BE2C (cell line): ENCODE data around the gene C19orf33.
A peak's percentile ranks its signal among the peaks of the same experiment; 100 is the strongest.
"Not testable (repeated sequence)": the region's sequence is repeated elsewhere in the genome, so short reads cannot be mapped to it uniquely, and the experiment has no call there.

ENCODE experiments used
- DNase-seq: peaks from one replicate; pipeline ENCODE4 v3.0.0-alpha.2; 2020
- H3K27me3 ChIP-seq: fragments of 250-450 bp; sonication (Bioruptor Pico); 2 replicates; pipeline ENCODE4 v1.5.1; 2020; ENCODE audit warnings: mild to moderate bottlenecking
- H3K36me3 ChIP-seq: fragments of 250-450 bp; sonication (Bioruptor Pico); 2 replicates; pipeline ENCODE4 v1.5.1; 2020; ENCODE audit warnings: mild to moderate bottlenecking
- H3K4me1 ChIP-seq: fragments of 250-450 bp; sonication (Bioruptor Pico); 2 replicates; pipeline ENCODE4 v1.5.1; 2020
- H3K4me3 ChIP-seq: 2 replicates; pipeline ENCODE4 v1.5.1; 2011; ENCODE audit warnings: low read depth, low read length
- H3K9me3 ChIP-seq: fragments of 250-450 bp; sonication (Bioruptor Pico); 2 replicates; pipeline ENCODE4 v1.5.1; 2020
- CTCF ChIP-seq: IDR thresholded peaks from 2 replicates; pipeline ENCODE4 v1.5.1; 2012; ENCODE audit warnings: mild to moderate bottlenecking, low read depth, low read length

C19orf33 gene

GRCh38 chr19:38329651-38330050 is 25.6 kb downstream of the C19orf33 start:
- no peak for TF ChIP-seq CTCF
- no peaks in the 10 kb centered on the region for H3K36me3 ChIP-seq

DNA sequence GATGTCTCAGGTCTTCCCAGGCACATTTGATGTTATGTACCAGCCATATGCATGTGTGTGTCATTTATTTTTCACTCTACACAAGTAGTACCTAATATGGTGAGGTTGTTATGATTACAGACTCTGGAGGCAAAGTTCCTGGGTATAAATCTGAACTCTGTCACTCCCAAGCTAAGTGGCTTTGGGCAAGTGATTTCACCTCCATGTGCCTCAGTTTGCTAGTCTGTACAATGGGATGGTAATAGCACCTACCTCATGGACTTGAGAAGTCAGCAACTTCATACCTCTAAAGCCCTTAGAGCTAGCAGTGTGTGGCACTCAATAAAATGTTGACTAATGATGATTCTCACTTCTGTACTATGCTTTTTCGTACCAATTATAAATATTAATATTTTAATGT is 27.7 kb downstream of the C19orf33 start:
- no peak for TF ChIP-seq CTCF

More at GRCh38 chr19:38329651-38330050, 25.6 kb downstream of the C19orf33 start:
- Histone ChIP-seq H3K4me3 (no peak overlapping the region), H3K4me1 (no peaks in the 10 kb centered on the region), H3K27me3 (no peaks in the 10 kb centered on the region), H3K9me3 (no peaks in the 10 kb centered on the region)
- DNase-seq: no peak

DNA sequence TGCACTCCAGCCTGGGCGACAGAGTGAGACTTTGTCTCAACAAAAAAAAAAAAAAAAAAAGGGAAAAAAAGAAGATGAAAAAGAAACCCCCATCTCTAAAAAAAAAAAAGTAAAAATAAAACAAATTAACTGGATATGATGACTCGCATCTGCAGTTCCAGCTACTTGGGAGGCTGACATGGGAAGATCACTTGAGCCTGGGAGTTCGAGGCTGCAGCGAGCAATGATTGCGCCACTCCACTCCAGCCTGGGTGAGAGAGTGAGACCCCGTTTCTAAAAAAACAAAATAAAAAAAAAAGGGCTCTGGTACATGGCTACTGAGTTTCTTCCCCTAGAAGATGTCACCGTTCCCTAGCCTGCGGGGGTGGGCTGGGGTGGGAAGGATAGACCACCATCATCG is 29.2 kb downstream of the C19orf33 start:
- no peaks in the 10 kb centered on the region for H3K9me3 ChIP-seq
- TF ChIP-seq CTCF: no peak
- no peaks in the 10 kb centered on the region for H3K4me1 ChIP-seq
- H3K36me3 ChIP-seq: no peaks in the 10 kb centered on the region
- no peaks in the 10 kb centered on the region for H3K27me3 ChIP-seq
- DNase-seq: no peak
- no peak overlapping the region for H3K4me3 ChIP-seq

More for the DNA sequence above, 27.7 kb downstream of the C19orf33 start:
- Histone ChIP-seq H3K9me3 (no peaks in the 10 kb centered on the region), H3K4me1 (no peaks in the 10 kb centered on the region), H3K4me3 (no peak overlapping the region), H3K36me3 (no peaks in the 10 kb centered on the region), H3K27me3 (no peaks in the 10 kb centered on the region)
- DNase-seq: no peak

DNA sequence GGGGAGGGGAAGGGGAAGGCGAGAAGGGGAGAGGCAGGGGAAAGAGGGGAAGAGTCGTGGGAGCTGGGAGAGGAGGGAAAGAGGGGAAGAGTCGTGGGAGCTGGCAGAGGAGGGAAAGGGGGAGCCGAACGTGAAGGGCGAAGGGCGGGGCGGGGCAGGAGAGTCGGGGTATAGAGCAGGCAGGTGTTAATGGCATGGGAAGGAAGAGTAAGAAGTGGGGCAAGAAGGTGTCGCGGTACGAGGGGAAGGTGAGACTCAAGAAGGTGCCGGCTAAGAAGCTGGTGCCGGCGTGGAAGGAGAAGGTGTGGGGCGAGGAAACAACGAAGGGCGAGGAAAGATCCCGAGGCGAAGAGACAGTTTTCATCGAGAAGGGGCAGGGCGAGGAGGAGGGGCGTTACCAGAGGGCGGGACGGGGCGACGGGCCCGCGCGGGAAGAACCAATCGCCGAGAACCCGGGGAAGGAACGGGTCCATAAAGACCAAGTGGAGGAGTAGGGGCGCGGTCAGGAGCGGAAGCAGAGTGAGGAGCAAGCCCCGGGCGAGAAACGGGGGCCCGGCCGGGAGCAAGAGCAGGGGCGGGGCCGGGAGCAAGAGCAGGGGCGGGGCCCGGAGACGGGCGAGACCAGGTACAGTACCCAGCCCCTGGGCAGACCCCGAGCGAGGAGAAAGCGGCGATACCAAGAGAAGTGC is 32.0 kb downstream of the C19orf33 start:
- Histone ChIP-seq H3K4me1 (no peaks in the 10 kb centered on the region), H3K36me3 (no peaks in the 10 kb centered on the region), H3K27me3 (no peaks in the 10 kb centered on the region), H3K9me3 (no peaks in the 10 kb centered on the region), H3K4me3 (peak overlapping the region; percentile 63)
- DNase-seq: peak; percentile 98
- no peak for TF ChIP-seq CTCF

- H3K4me1 ChIP-seq: no peaks in the 10 kb centered on the region
- H3K36me3 ChIP-seq: no peaks in the 10 kb centered on the region
- no peak for TF ChIP-seq CTCF
- H3K9me3 ChIP-seq: no peaks in the 10 kb centered on the region
- DNase-seq: peak; percentile 97
- H3K4me3 ChIP-seq: peak overlapping the region; percentile 63
- H3K27me3 ChIP-seq: no peaks in the 10 kb centered on the region
These were observed 32.7 kb downstream of the C19orf33 start for GRCh38 chr19:38336638-38337359.

- no peak for TF ChIP-seq CTCF
- H3K4me1 ChIP-seq: no peaks in the 10 kb centered on the region
- no peaks in the 10 kb centered on the region for H3K9me3 ChIP-seq
- peak overlapping the region; percentile 63 for H3K4me3 ChIP-seq
- DNase-seq: no peak
- no peaks in the 10 kb centered on the region for H3K27me3 ChIP-seq
- H3K36me3 ChIP-seq: no peaks in the 10 kb centered on the region
These were observed 33.3 kb downstream of the C19orf33 start for GRCh38 chr19:38337360-38337653.

DNA sequence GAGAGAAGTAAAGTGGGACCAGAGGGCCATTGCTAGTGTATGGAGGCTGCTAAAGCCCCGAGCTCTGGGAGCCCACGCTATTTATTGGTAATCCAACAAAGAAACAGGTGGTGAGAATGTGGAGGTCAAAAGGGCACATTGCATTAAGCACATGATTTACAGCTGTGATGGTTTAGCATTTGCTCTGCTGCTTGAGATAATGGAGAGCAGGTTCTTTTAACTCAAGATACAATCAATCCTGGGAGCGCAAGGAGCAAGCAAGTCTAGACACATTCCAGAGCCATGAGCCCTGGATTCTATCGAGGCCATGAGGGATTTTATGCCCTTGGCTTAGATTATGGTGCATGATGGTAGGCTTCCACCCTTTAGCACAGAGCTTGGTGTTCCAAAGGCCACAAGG is 35.0 kb downstream of the C19orf33 start:
- not testable (repeated sequence) for H3K4me3 ChIP-seq, H3K27me3 ChIP-seq, H3K4me1 ChIP-seq, H3K36me3 ChIP-seq, DNase-seq, H3K9me3 ChIP-seq
